ENCODE measurements around the gene MANF. TPM values are rescaled to one million over a fixed set of nuclear protein-coding genes. Genes with fewer than 3 reads are reported as not detected.

MANF gene
- total RNA-seq, 1 donor from 2014 or later, result 42.2 TPM

DNA sequence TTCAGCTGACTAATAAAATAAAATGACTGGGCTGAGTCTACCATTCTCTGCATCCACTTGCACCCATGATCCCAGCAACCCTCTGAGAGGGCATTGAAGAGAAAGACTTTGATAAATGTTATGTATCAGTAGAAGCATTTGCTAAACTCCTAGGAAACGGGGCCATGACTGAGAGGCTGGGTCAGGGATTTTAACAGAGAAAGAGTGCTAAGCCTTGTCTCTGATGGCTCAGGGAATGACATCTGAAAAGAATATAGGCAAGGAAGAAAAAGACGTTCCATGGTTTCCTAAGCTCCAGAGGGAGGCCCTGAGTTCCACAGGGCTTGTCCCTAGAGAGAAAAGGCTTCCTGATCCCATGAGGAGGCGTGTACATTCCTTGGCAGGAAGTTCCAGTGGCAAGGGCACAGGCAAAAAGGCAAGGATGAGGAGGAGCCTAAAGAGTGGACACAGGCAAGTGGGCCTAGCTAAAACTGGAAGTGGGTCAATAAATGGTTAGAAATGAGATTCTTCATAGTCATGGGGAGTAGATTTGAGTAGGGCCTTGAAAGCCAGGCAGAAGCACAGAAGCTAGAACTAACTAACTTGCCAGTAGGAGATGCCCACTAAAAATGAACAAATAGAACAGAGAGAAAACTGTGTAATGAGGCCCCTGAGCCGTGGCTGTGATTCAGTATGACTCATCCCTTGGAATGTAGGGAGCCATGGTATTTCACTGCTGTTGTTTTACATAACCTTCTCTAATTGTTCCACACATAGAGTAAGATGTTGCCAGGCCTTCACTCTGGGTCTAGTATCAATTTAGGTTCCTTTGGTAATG lies 44.9 kb upstream of the MANF start:
- Histone ChIP-seq H3K36me3 (no peaks in the 10 kb centered on the region), H3K9me3 (no peaks in the 10 kb centered on the region), H3K27ac (peak overlapping the region; percentile 2), H3K27me3 (no peaks in the 10 kb centered on the region), H3K4me3 (no peak overlapping the region), H3K4me1 (peaks cover 14% of the 10 kb centered on the region)
- TF ChIP-seq POLR2A (IDR thresholded peaks at IDR 0.05) (no peak), POLR2AphosphoS5 (IDR thresholded peaks at IDR 0.05; ENCODE audit: insufficient read depth in 1 of 2, low read depth in 1 of 2) (no peak)
- TF ChIP-seq, protein P1, sequence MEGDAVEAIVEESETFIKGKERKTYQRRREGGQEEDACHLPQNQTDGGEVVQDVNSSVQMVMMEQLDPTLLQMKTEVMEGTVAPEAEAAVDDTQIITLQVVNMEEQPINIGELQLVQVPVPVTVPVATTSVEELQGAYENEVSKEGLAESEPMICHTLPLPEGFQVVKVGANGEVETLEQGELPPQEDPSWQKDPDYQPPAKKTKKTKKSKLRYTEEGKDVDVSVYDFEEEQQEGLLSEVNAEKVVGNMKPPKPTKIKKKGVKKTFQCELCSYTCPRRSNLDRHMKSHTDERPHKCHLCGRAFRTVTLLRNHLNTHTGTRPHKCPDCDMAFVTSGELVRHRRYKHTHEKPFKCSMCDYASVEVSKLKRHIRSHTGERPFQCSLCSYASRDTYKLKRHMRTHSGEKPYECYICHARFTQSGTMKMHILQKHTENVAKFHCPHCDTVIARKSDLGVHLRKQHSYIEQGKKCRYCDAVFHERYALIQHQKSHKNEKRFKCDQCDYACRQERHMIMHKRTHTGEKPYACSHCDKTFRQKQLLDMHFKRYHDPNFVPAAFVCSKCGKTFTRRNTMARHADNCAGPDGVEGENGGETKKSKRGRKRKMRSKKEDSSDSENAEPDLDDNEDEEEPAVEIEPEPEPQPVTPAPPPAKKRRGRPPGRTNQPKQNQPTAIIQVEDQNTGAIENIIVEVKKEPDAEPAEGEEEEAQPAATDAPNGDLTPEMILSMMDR (IDR thresholded peaks at IDR 0.05), result no peak
- intact Hi-C loops (cut with DNase I), result no loop called here
- DNase-seq (ENCODE audit: extremely low spot score in 2 of 2), result peak; percentile 61 to 70

DNA sequence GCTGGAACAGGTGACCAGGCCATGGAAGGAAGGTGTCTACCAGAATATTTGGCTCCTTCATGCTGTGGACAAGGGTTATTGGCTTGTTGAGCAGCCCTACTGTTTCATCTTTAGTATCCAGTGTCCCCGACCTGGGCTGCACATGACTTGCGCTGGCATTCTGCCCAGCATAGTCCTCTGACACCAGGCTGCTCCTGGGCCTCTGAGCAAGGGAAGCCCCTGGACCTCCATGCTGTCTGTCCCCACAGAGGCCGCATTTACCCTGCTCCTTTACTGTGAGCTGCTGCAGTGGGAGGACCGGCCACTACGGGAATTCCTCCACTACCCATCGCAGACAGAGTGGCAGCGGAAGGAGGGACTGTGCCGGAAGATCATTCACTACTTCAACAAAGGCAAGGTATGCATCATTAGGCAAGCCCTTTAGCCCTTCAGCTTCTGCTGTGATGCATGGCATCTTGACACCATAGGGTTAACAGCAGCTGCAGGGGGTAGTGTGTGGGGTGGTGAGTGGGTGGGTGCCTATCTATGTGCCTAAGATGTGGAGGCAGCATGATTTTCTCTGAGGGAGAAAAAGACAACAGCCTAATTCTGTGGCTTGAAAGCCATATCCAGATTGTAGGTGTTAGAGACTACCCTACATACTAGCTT lies 44.0 kb upstream of the MANF start:
- no peak overlapping the region for H3K27ac ChIP-seq
- DNase-seq (ENCODE audit: extremely low spot score in 2 of 2), result peak; percentile 64 to 82
- TF ChIP-seq, protein P1 (IDR thresholded peaks at IDR 0.05), result no peak
- TF ChIP-seq POLR2AphosphoS5 (IDR thresholded peaks at IDR 0.05; ENCODE audit: insufficient read depth in 1 of 2, low read depth in 1 of 2) (no peak), POLR2A (IDR thresholded peaks at IDR 0.05) (no peak)
- peaks cover 14% of the 10 kb centered on the region for H3K4me1 ChIP-seq
- no peaks in the 10 kb centered on the region for H3K27me3 ChIP-seq
- no peak overlapping the region for H3K4me3 ChIP-seq
- no peaks in the 10 kb centered on the region for H3K9me3 ChIP-seq
- intact Hi-C loops (cut with DNase I), result no loop called here
- no peaks in the 10 kb centered on the region for H3K36me3 ChIP-seq

DNA sequence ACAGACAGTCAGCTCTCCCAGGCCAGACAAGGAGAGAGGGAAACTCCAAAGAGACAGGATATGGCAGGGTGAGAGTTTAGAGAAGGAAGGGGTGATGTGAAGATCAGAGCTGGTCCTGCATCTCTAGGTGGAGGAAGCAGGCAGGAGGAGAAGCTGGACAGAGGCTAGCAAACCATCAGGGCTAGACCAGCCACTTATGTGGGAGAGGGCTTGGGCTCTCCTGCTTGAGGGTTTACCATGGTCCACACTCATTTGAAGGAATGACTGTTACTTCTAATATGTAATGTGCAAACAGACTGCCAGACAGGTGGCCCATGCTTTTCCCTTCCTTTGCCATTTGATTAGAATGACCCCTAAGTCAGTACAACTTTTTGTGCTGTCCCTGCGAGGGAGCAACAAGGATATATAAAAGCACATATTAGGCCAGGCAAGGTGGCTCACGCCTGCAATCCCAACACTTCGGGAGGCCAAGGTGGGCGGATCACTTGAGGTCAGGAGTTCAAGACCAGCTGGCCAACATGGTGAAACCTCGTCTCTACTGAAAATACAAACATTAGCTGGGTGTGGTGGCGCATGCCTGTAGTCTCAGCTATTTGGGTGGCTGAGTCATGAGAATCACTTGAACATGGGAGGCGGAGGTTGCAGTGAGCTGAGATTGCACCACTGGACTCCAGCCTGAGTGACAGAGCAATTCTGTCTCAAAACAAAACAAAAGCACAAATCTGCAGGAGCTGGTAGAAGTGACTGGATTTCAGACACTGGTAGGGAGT lies 41.0 kb upstream of the MANF start:
- H3K36me3 ChIP-seq, result no peaks in the 10 kb centered on the region
- peaks cover 14% of the 10 kb centered on the region for H3K4me1 ChIP-seq
- no peaks in the 10 kb centered on the region for H3K9me3 ChIP-seq
- TF ChIP-seq POLR2A (IDR thresholded peaks at IDR 0.05) (no peak), POLR2AphosphoS5 (IDR thresholded peaks at IDR 0.05; ENCODE audit: insufficient read depth in 1 of 2, low read depth in 1 of 2) (no peak)
- TF ChIP-seq, protein P1 (IDR thresholded peaks at IDR 0.05), result no peak
- intact Hi-C loops (cut with DNase I), result no loop called here
- DNase-seq (ENCODE audit: extremely low spot score in 2 of 2), result peak; percentile 56 to 58
- no peak overlapping the region for H3K27ac ChIP-seq
- H3K27me3 ChIP-seq, result no peaks in the 10 kb centered on the region
- H3K4me3 ChIP-seq, result no peak overlapping the region

DNA sequence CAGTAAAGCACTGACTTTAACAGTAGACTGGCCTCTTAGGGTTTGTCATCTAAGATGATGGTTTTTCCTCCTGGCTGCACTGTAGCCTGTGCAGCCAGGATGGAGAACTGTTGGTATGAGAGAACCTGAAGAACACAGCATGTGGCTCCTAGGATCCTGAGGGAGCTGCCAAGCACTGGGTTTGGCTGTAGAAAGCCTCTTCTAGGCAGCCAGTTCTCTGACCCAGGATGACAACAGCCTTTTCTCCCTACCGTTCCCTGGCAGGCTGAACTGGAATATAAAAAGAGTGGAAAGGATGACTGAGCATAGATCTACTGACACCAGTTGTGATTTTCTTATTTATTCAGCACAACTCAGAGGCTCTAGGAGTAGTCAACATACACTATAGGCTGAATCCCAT lies 34.3 kb upstream of the MANF start:
- TF ChIP-seq POLR2AphosphoS5 (IDR thresholded peaks at IDR 0.05; ENCODE audit: insufficient read depth in 1 of 2, low read depth in 1 of 2) (no peak), POLR2A (IDR thresholded peaks at IDR 0.05) (no peak)
- TF ChIP-seq, protein P1 (IDR thresholded peaks at IDR 0.05), result no peak
- Histone ChIP-seq H3K9me3 (no peaks in the 10 kb centered on the region), H3K4me3 (no peak overlapping the region), H3K36me3 (no peaks in the 10 kb centered on the region), H3K4me1 (no peaks in the 10 kb centered on the region), H3K27ac (no peak overlapping the region), H3K27me3 (no peaks in the 10 kb centered on the region)
- intact Hi-C loops (cut with DNase I), result no loop called here
- no peak for DNase-seq (ENCODE audit: extremely low spot score in 2 of 2)
